Measurements from ENCODE around the gene EXD2.

The EXD2 gene

DNA sequence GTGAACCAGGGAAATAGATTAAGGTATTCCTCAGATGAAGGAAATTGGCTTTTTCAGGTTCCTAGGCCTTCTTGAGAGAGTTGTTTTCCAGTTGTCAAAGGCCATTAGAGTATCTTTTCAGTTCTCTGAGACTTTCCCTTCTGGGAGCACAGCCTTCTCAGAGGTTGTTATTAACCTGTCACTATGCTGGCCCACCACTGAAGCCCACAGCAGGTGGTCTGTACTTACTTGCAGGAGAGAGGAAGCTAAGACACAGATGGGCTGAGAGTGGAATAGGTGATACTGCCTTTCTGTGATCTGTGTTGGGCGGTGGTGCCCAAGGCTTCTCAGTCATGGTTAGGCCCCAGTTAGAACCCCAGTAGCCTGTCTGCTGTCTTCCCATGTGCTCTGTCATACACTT lies 45.8 kb downstream of the EXD2 start:
- Histone ChIP-seq H3K27ac (ENCODE audit: insufficient read depth in 1 of 2, low read depth in 1 of 2, low read length in 2 of 2, poor library complexity in 1 of 2, severe bottlenecking in 2 of 2) (no peak overlapping the region), H3K4me3 (ENCODE audit: control insufficient read depth in 1 of 7, extremely low read depth in 1 of 7, insufficient read depth in 4 of 7, low read depth in 2 of 7, low read length in 6 of 7) (no peak overlapping the region), H3K27me3 (replicated peaks in 2 of 5; ENCODE audit: control insufficient read depth in 4 of 5, insufficient read depth in 5 of 5, low read length in 4 of 5) (no peaks in the 10 kb centered on the region), H3K9me3 (ENCODE audit: control extremely low read depth in 1 of 5, control insufficient read depth in 4 of 5, insufficient read depth in 2 of 5, low read depth in 1 of 5, low read length in 4 of 5) (no peaks in the 10 kb centered on the region), H3K4me1 (ENCODE audit: control extremely low read depth in 1 of 4, control insufficient read depth in 4 of 4, insufficient read depth in 4 of 4, low read length in 3 of 4) (no peaks in the 10 kb centered on the region), H3K36me3 (ENCODE audit: control insufficient read depth in 4 of 4, insufficient read depth in 4 of 4, low read length in 3 of 4) (peaks cover 17 to 70% (median 50%) of the 10 kb centered on the region in 4 experiments)
- POLR2A ChIA-PET, result no interaction called here
- CTCF ChIA-PET, result interaction anchor here (1.0 to 1.2 kb wide), 2 partner anchors 60 to 223 kb away, joined by 3 read pairs; no protein-coding TSS in a partner anchor
- WGBS (ENCODE audit: insufficient coverage), result 100% methylated on average over 1 of the region's 1 CpG
- no peak for DNase-seq

DNA sequence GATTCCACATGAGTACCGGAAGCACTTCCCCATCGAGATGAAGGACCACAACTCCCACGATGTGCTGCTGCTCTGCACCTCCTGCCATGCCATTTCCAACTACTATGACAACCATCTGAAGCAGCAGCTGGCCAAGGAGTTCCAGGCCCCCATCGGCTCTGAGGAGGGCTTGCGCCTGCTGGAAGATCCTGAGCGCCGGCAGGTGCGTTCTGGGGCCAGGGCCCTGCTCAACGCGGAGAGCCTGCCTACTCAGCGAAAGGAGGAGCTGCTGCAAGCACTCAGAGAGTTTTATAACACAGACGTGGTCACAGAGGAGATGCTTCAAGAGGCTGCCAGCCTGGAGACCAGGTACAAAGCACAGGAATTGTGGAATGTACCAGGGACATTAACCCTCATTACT lies 46.3 kb downstream of the EXD2 start:
- Histone ChIP-seq H3K9me3 (ENCODE audit: control extremely low read depth in 1 of 5, control insufficient read depth in 4 of 5, insufficient read depth in 2 of 5, low read depth in 1 of 5, low read length in 4 of 5) (no peaks in the 10 kb centered on the region), H3K27me3 (replicated peaks in 2 of 5; ENCODE audit: control insufficient read depth in 4 of 5, insufficient read depth in 5 of 5, low read length in 4 of 5) (no peaks in the 10 kb centered on the region), H3K36me3 (ENCODE audit: control insufficient read depth in 4 of 4, insufficient read depth in 4 of 4, low read length in 3 of 4) (peaks cover 17 to 69% (median 50%) of the 10 kb centered on the region in 4 experiments), H3K27ac (ENCODE audit: insufficient read depth in 1 of 2, low read depth in 1 of 2, low read length in 2 of 2, poor library complexity in 1 of 2, severe bottlenecking in 2 of 2) (no peak overlapping the region), H3K4me3 (ENCODE audit: control insufficient read depth in 1 of 7, extremely low read depth in 1 of 7, insufficient read depth in 4 of 7, low read depth in 2 of 7, low read length in 6 of 7) (no peak overlapping the region), H3K4me1 (ENCODE audit: control extremely low read depth in 1 of 4, control insufficient read depth in 4 of 4, insufficient read depth in 4 of 4, low read length in 3 of 4) (no peaks in the 10 kb centered on the region)
- POLR2A ChIA-PET, result no interaction called here
- WGBS (ENCODE audit: insufficient coverage), result 95% methylated on average over 10 of the region's 12 CpGs
- no peak for DNase-seq
- CTCF ChIA-PET, result no interaction called here

DNA sequence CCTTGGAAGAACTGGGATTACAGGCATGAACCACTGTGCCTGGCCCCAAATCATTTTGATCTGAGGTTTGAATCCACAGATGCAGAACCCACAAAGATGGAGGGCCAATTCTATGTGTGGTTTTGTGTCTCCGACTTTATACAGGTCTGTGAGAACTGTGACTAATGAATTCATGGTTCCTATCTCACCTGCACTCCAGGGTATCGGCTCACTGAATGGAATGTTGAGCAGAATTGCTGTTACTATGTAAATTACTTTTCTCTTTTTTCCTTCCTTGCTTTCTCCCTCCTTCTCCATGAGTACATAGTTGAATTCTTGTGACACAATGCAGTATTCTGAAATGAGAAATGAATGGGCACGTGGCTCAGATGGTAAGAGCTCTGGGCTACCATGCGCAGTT lies 47.6 kb downstream of the EXD2 start:
- H3K27ac ChIP-seq (ENCODE audit: insufficient read depth in 1 of 2, low read depth in 1 of 2, low read length in 2 of 2, poor library complexity in 1 of 2, severe bottlenecking in 2 of 2), result no peak overlapping the region
- H3K4me1 ChIP-seq (ENCODE audit: control extremely low read depth in 1 of 4, control insufficient read depth in 4 of 4, insufficient read depth in 4 of 4, low read length in 3 of 4), result no peaks in the 10 kb centered on the region
- ChIA-PET CTCF (interaction anchor here (1.0 to 4.8 kb wide), 2 partner anchors 11 to 54 kb away, joined by 3 to 29 read pairs; no protein-coding TSS in a partner anchor), POLR2A (no interaction called here)
- H3K4me3 ChIP-seq (ENCODE audit: control insufficient read depth in 1 of 7, extremely low read depth in 1 of 7, insufficient read depth in 4 of 7, low read depth in 2 of 7, low read length in 6 of 7), result no peak overlapping the region
- no peaks in the 10 kb centered on the region for H3K27me3 ChIP-seq (replicated peaks in 2 of 5; ENCODE audit: control insufficient read depth in 4 of 5, insufficient read depth in 5 of 5, low read length in 4 of 5)
- no peak for DNase-seq
- no peaks in the 10 kb centered on the region for H3K9me3 ChIP-seq (ENCODE audit: control extremely low read depth in 1 of 5, control insufficient read depth in 4 of 5, insufficient read depth in 2 of 5, low read depth in 1 of 5, low read length in 4 of 5)
- H3K36me3 ChIP-seq (ENCODE audit: control insufficient read depth in 4 of 4, insufficient read depth in 4 of 4, low read length in 3 of 4), result peaks cover 15 to 69% (median 50%) of the 10 kb centered on the region in 4 experiments
- no CpG with 5 or more reads among the region's 4 CpGs for WGBS (ENCODE audit: insufficient coverage)

DNA sequence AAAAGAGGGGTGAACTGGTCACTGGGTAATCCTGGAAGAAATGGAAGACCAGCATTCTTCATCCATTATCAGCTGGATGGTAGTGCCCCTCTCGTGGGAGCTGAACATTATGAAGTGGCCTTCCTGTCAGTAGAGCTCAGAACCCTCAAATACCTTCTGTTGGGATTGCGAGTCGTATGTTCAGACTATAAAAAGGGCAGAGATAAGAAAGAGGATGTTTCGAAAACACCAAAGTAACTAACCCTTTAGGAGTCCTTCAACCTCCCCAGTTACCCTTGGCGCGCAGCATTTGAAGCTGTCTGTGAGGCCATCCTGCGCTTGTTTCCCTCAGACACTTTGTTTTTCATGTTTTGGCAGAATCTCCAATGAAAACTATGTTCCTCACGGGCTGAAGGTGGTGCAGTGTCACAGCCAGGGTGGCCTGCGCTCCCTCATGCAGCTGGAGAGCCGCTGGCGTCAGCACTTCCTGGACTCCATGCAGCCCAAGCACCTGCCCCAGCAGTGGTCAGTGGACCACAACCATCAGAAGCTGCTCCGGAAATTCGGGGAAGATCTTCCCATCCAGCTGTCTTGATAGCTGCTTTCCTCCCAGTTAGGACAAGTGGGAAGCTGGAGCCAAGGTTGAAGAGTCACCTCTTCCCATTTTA lies 49.4 kb downstream of the EXD2 start:
- Histone ChIP-seq H3K9me3 (ENCODE audit: control extremely low read depth in 1 of 5, control insufficient read depth in 4 of 5, insufficient read depth in 2 of 5, low read depth in 1 of 5, low read length in 4 of 5) (no peaks in the 10 kb centered on the region), H3K4me1 (ENCODE audit: control extremely low read depth in 1 of 4, control insufficient read depth in 4 of 4, insufficient read depth in 4 of 4, low read length in 3 of 4) (no peaks in the 10 kb centered on the region), H3K27ac (ENCODE audit: insufficient read depth in 1 of 2, low read depth in 1 of 2, low read length in 2 of 2, poor library complexity in 1 of 2, severe bottlenecking in 2 of 2) (no peak overlapping the region), H3K4me3 (ENCODE audit: control insufficient read depth in 1 of 7, extremely low read depth in 1 of 7, insufficient read depth in 4 of 7, low read depth in 2 of 7, low read length in 6 of 7) (no peak overlapping the region), H3K36me3 (ENCODE audit: control insufficient read depth in 4 of 4, insufficient read depth in 4 of 4, low read length in 3 of 4) (peaks cover 15 to 59% (median 44%) of the 10 kb centered on the region in 4 experiments), H3K27me3 (replicated peaks in 2 of 5; ENCODE audit: control insufficient read depth in 4 of 5, insufficient read depth in 5 of 5, low read length in 4 of 5) (no peaks in the 10 kb centered on the region)
- CTCF ChIA-PET, result interaction anchor here (0.7 to 4.8 kb wide), 6 partner anchors 13 to 222 kb away, joined by 3 to 29 read pairs (median 3); no protein-coding TSS in a partner anchor
- 93% methylated on average over 13 of the region's 13 CpGs for WGBS (ENCODE audit: insufficient coverage)
- DNase-seq, result no peak
- POLR2A ChIA-PET, result interaction anchor here (0.6 kb wide), 1 partner anchor 236 kb away, joined by 5 read pairs; no protein-coding TSS in a partner anchor

DNA sequence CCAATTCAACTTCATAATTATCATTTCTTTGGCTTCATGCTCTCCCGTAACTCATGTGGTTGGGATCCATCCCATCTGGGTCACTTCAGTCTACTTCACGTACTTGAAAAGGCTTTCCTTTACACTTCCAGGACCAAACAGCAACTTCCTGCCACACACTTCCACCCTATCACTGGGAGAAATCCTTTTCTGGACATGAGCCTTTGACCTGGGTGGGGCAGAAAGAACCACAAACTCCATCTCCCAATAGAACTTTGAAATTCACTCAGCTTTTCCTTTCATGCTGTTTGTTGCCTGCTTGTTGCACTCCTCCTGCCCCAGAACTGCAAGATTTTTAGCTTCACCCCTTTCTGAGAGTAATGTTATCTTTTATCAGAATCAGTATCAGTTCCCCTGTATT lies 50.3 kb downstream of the EXD2 start:
- POLR2A ChIA-PET, result no interaction called here
- Histone ChIP-seq H3K27ac (ENCODE audit: insufficient read depth in 1 of 2, low read depth in 1 of 2, low read length in 2 of 2, poor library complexity in 1 of 2, severe bottlenecking in 2 of 2) (no peak overlapping the region), H3K4me1 (ENCODE audit: control extremely low read depth in 1 of 4, control insufficient read depth in 4 of 4, insufficient read depth in 4 of 4, low read length in 3 of 4) (no peaks in the 10 kb centered on the region), H3K4me3 (ENCODE audit: control insufficient read depth in 1 of 7, extremely low read depth in 1 of 7, insufficient read depth in 4 of 7, low read depth in 2 of 7, low read length in 6 of 7) (no peak overlapping the region), H3K27me3 (replicated peaks in 2 of 5; ENCODE audit: control insufficient read depth in 4 of 5, insufficient read depth in 5 of 5, low read length in 4 of 5) (no peaks in the 10 kb centered on the region), H3K36me3 (ENCODE audit: control insufficient read depth in 4 of 4, insufficient read depth in 4 of 4, low read length in 3 of 4) (peaks cover 14 to 50% (median 35%) of the 10 kb centered on the region in 4 experiments), H3K9me3 (ENCODE audit: control extremely low read depth in 1 of 5, control insufficient read depth in 4 of 5, insufficient read depth in 2 of 5, low read depth in 1 of 5, low read length in 4 of 5) (no peaks in the 10 kb centered on the region)
- no CpG with 5 or more reads among the region's 2 CpGs for WGBS (ENCODE audit: insufficient coverage)
- no peak for DNase-seq
- CTCF ChIA-PET, result interaction anchor here (0.6 to 4.8 kb wide), 14 partner anchors 14 to 331 kb away, joined by 3 to 29 read pairs (median 4); no protein-coding TSS in a partner anchor

DNA sequence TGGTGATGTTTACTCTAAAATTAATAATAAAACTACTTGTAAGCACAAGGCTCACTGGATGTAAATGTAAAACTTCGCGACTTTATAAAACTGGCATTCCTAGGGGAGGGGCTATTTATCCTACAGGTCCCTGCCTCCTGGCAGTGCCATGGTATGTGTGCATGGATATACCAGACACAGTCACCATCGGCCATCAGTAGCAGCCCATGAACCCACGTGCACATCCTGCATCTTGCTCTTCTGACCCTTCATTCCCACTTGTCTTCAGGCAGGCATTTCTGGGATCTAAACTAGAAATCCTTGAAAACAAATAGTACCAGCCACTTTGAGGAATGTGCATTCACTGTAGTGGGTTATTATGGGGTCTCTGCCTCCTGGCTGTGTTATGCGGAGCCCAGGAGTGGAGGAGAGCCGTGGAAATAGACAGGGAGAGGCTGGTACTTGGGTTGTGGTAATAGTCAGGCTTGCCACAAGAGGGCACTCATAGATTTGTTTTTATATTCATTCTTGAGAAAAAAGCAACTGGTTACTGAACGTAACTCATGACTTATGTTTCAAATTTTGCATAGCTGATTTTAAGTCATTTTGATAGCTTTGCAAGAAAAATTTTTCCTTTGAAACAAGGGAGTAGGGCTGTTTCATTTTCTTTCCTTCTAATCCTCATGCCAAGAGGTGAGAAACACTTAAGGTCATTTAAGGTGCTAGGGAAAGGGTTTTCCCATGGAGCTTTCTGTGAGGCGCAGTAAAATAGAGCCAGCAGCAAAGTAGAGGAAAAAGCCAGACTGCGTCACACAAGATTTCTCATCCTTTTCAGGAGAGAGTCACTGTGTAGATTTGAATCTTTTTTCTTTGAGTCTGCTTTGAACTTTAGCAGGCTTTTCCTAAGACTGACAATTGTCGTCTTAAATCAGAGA lies 51.3 kb downstream of the EXD2 start:
- DNase-seq, result peak; percentile 58 to 77 (median 72)
- 85% methylated on average over 8 of the region's 10 CpGs for WGBS (ENCODE audit: insufficient coverage)
- H3K4me3 ChIP-seq (ENCODE audit: control insufficient read depth in 1 of 7, extremely low read depth in 1 of 7, insufficient read depth in 4 of 7, low read depth in 2 of 7, low read length in 6 of 7), result no peak overlapping the region
- no peaks in the 10 kb centered on the region for H3K27me3 ChIP-seq (replicated peaks in 2 of 5; ENCODE audit: control insufficient read depth in 4 of 5, insufficient read depth in 5 of 5, low read length in 4 of 5)
- ChIA-PET POLR2A (no interaction called here), CTCF (interaction anchor here (0.6 to 4.8 kb wide), 23 partner anchors 8 to 332 kb away, joined by 3 to 29 read pairs (median 4); partner anchors contain the start of gene CCDC177)
- H3K27ac ChIP-seq (ENCODE audit: insufficient read depth in 1 of 2, low read depth in 1 of 2, low read length in 2 of 2, poor library complexity in 1 of 2, severe bottlenecking in 2 of 2), result no peak overlapping the region
- H3K4me1 ChIP-seq (ENCODE audit: control extremely low read depth in 1 of 4, control insufficient read depth in 4 of 4, insufficient read depth in 4 of 4, low read length in 3 of 4), result no peaks in the 10 kb centered on the region
- no peaks in the 10 kb centered on the region for H3K9me3 ChIP-seq (ENCODE audit: control extremely low read depth in 1 of 5, control insufficient read depth in 4 of 5, insufficient read depth in 2 of 5, low read depth in 1 of 5, low read length in 4 of 5)
- peaks cover 12 to 40% (median 25%) of the 10 kb centered on the region in 4 experiments for H3K36me3 ChIP-seq (ENCODE audit: control insufficient read depth in 4 of 4, insufficient read depth in 4 of 4, low read length in 3 of 4)

Measured in common myeloid progenitor, CD34-positive (primary cell).